Gastroesophageal sphincter (tissue), 3 donors: Measurements from ENCODE around the gene HIVEP2.

Experiments used
- CTCF ChIP-seq, 4 experiments: fragments of 200-600 bp in 2 of 4; fragments of 450-650 bp in 2 of 4; sonication (generic) in 1 of 4; IDR thresholded peaks; one replicate each; pipeline ENCODE4 v1.5.1; 2017 to 2019; ENCODE audit warnings: antibody characterized with exemption in 4 of 4, mild to moderate bottlenecking in 2 of 4, moderate library complexity in 2 of 4
- EP300 ChIP-seq: sonication (generic); formaldehyde crosslinking; IDR thresholded peaks from one replicate; pipeline ENCODE4 v1.6.1; 2017; ENCODE audit warnings: antibody characterized with exemption, mild to moderate bottlenecking
- POLR2A ChIP-seq, 2 donors: fragments of 450-650 bp; IDR thresholded peaks; one replicate each; pipeline ENCODE4 v1.6.1; 2017; ENCODE audit warnings: antibody characterized with exemption in 2 of 2, mild to moderate bottlenecking in 2 of 2, moderate library complexity in 1 of 2
- POLR2AphosphoS5 ChIP-seq: sonication (generic); formaldehyde crosslinking; IDR thresholded peaks from one replicate; pipeline ENCODE4 v1.6.1; 2017; ENCODE audit warnings: antibody characterized with exemption

GRCh38 chr6:142848976-142849375 is 96.0 kb downstream of the HIVEP2 start:
- TF ChIP-seq CTCF (IDR thresholded peaks at IDR 0.05) (no peak), EP300 (no peak), POLR2AphosphoS5 (no peak), POLR2A (IDR thresholded peaks at IDR 0.05) (no peak)
